ENCODE measurements around the gene CD59. TPM values are rescaled to one million over a fixed set of nuclear protein-coding genes. Genes with fewer than 3 reads are reported as not detected.
A peak's percentile ranks its signal among the peaks of the same experiment; 100 is the strongest.

CD59 gene
- total and polyA plus RNA-seq, 2 of the 13 experiments (the other 11 are each of a cell fraction or from before 2014, with no cell fraction given) = 127 to 289 TPM

DNA sequence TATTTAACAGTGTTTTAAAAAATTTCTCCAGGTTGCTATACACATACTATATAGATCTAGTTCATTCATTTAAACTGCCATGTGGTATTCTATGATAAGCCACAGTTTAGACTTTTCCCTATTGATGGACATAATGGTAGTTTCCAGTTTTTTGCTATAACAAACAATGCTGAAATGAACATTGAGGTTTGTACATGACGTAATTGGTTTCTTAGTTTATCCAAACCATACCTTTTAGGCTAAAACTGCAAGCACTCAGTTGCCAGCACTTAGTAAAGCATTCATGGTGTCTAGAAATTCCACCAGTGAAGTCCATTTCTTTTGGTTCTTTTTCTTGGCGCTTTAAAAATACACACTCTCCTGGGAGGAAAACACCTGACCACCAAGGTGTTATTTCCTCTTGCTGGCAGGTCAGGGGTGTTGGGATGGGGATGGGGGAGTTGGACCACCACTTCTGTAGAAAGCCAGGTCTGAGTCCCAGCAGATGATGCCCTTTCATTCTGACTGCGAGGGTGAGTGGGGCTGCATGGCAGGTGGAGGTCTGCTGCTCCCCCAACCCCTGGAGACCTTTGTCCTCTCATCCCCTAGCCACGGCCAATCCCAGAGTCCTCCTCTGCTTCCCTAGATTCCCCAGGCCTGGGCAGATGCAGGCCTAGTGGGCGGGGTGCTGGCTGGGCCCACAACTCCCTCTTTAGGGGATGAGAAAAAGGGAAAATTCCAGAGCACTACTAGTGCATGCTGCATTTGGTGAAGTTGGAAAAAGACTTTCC is 76.7 kb downstream of the CD59 start:
- in situ Hi-C loops (cut with HindIII; ENCODE audit: extremely low pct_ligation_motif_present, low pct_unique_long_range_greater_than_20kb) (no loop called here), intact Hi-C loops (cut with micrococcal nuclease; ENCODE audit: unreplicated experiment) (no loop called here)
- WGBS (ENCODE audit: low lambda C conversion rate) = 10% methylated on average over 4 of the region's 5 CpGs
- no peak for DNase-seq (ENCODE audit: low spot score)
- Histone ChIP-seq H3K9ac (ENCODE audit: insufficient read depth, low read depth, low read length) (no peak overlapping the region), H3K4me1 (ENCODE audit: insufficient read depth, low read length) (no peaks in the 10 kb centered on the region), H2AFZ (ENCODE audit: low read length) (no peak overlapping the region), H3K27ac (ENCODE audit: extremely low read length, insufficient read depth, low read length) (no peak overlapping the region), H3K27me3 (ENCODE audit: control insufficient read depth in 1 of 2, insufficient read depth in 2 of 2, low read length in 2 of 2) (peaks cover 0 to 32% of the 10 kb centered on the region in 2 experiments; a peak in 2 of 5 replicates), H3K4me3 (replicated peaks in 1 of 3; ENCODE audit: insufficient read depth in 1 of 3, low read depth in 2 of 3, low read length in 3 of 3) (no peak overlapping the region), H3K9me3 (ENCODE audit: low read length) (no peaks in the 10 kb centered on the region), H3K36me3 (replicated peaks in 1 of 2; ENCODE audit: control insufficient read depth in 1 of 2, insufficient read depth in 2 of 2, low read length in 2 of 2) (no peaks in the 10 kb centered on the region), H3K79me2 (ENCODE audit: insufficient read depth, low read length) (no peaks in the 10 kb centered on the region), H4K20me1 (ENCODE audit: insufficient read depth, low read length) (no peaks in the 10 kb centered on the region), H3K4me2 (ENCODE audit: low read depth, low read length) (no peak overlapping the region)
- ChIA-PET CTCF (ENCODE audit: low intra/inter-chr PET ratio, low total read pairs) (no interaction called here), POLR2A (no interaction called here)
- peak; percentile 32; the same call in 1 of the 3 replicates for ATAC-seq
- no peak for FAIRE-seq
- no TSS peak for BruUV-seq (replicated peaks)
- peak; percentile 84 for TF ChIP-seq ATF7 (IDR thresholded peaks at IDR 0.05)
- no peak for TF ChIP-seq ATF7 (CRISPR knock-in tag; IDR thresholded peaks at IDR 0.05)
- no peak for TF ChIP-seq ZNF800 (CRISPR knock-in tag; IDR thresholded peaks at IDR 0.05)

DNA sequence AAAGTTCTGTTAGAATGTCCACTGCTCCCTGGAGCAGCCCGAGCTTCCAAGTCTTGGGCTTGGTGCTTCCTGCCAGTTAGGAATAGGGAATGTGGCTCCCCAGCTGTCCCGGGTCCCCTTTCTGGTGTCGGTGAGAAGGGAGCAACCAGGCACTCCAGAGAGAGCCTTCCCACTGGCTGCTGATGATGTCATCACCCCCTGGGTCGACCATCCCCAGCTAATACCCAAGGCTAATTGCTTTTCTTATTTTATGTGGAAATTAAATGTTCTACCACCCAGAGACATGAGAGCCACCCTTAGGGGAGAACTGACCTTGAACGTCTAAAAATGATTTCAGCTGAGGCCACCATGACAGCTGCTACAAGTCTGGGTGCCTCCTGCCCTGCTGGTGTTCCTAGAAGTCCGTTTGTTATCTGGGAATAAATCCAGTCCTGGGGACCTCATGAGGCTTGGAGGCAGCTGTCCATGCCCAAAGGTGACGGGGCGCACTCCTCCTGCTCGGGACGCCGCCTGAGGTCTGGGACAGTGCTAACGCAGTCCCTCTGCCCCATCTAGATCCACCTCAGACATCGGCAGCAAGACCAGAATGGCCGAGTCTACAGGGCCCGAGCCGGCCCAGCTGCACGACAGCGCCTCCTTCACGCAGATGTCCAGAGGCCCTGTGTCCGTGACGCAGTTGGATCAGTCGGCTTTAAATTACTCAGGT is 77.9 kb downstream of the CD59 start:
- no peak for ATAC-seq
- H3K27ac ChIP-seq (ENCODE audit: extremely low read length, insufficient read depth, low read length) = no peak overlapping the region
- no peak overlapping the region for H3K9ac ChIP-seq (ENCODE audit: insufficient read depth, low read depth, low read length)
- H3K27me3 ChIP-seq (ENCODE audit: control insufficient read depth in 1 of 2, insufficient read depth in 2 of 2, low read length in 2 of 2) = peaks cover 1 to 24% of the 10 kb centered on the region in 2 experiments; a peak in 2 of 5 replicates
- no peak overlapping the region for H2AFZ ChIP-seq (ENCODE audit: low read length)
- WGBS (ENCODE audit: low lambda C conversion rate) = 37% methylated on average over 10 of the region's 22 CpGs
- in situ Hi-C loops (cut with HindIII; ENCODE audit: extremely low pct_ligation_motif_present, low pct_unique_long_range_greater_than_20kb) (no loop called here), intact Hi-C loops (cut with micrococcal nuclease; ENCODE audit: unreplicated experiment) (no loop called here)
- H3K4me3 ChIP-seq (replicated peaks in 1 of 3; ENCODE audit: insufficient read depth in 1 of 3, low read depth in 2 of 3, low read length in 3 of 3) = no peak overlapping the region
- H3K79me2 ChIP-seq (ENCODE audit: insufficient read depth, low read length) = no peaks in the 10 kb centered on the region
- no peaks in the 10 kb centered on the region for H3K36me3 ChIP-seq (replicated peaks in 1 of 2; ENCODE audit: control insufficient read depth in 1 of 2, insufficient read depth in 2 of 2, low read length in 2 of 2)
- 0 out of 2 replicates have a peak, but pooled peaks have one; percentile 11 for TF ChIP-seq CREB1 (IDR thresholded peaks at IDR 0.05)
- TF ChIP-seq CREB1 (CRISPR knock-in tag; IDR thresholded peaks at IDR 0.05) = no peak
- TF ChIP-seq MATR3 (CRISPR knock-in tag; IDR thresholded peaks at IDR 0.05) = no peak
- TF ChIP-seq ATF7 (IDR thresholded peaks at IDR 0.05) = peak; percentile 71
- TF ChIP-seq ATF7 (CRISPR knock-in tag; IDR thresholded peaks at IDR 0.05) = no peak
- no peak for TF ChIP-seq CEBPG (CRISPR knock-in tag; IDR thresholded peaks at IDR 0.05)
- TF ChIP-seq HOXA9 (CRISPR knock-in tag; IDR thresholded peaks at IDR 0.05; ENCODE audit: borderline replicate concordance) = no peak
- no peak overlapping the region for H3K4me2 ChIP-seq (ENCODE audit: low read depth, low read length)
- H3K4me1 ChIP-seq (ENCODE audit: insufficient read depth, low read length) = no peaks in the 10 kb centered on the region
- no peak for FAIRE-seq
- H4K20me1 ChIP-seq (ENCODE audit: insufficient read depth, low read length) = no peaks in the 10 kb centered on the region
- CTCF ChIA-PET (ENCODE audit: low intra/inter-chr PET ratio, low total read pairs) = no interaction called here
- POLR2A ChIA-PET = no interaction called here
- DNase-seq (ENCODE audit: low spot score) = no peak
- no TSS peak for BruUV-seq (replicated peaks)
- no peaks in the 10 kb centered on the region for H3K9me3 ChIP-seq (ENCODE audit: low read length)

Measured in HepG2 (cell line).